HG02642 (cell line): Measurements from ENCODE around the gene EZH2.
A peak's percentile ranks its signal among the peaks of the same experiment; 100 is the strongest.

Experiments used
- ATAC-seq: cut with Tn5 transposase; IDR thresholded peaks from one replicate; pipeline ENCODE4 v1.9.1; 2021; ENCODE audit warnings: mild to moderate bottlenecking; ENCODE audit not compliant: unreplicated experiment, poor library complexity

Gene EZH2

DNA sequence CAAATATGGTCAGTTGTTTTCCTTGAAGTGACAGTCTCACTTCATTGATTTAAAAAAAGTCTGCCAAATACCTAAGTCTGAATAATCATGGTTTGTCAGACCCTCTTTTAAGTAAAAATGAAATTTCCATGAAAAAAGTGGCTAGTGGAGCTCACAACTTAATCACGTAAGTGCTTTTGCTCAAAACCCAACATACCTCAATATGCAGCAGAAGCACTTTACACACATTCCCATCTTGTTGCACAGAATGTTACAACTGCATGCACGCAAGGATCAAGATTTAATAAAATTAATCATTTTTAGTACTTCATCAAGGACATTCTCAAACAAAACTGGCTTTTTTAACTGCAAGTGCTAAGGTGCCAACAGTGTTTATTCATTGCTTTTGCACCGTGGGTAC is 21.6 kb downstream of the EZH2 start:
- ATAC-seq, result no peak

DNA sequence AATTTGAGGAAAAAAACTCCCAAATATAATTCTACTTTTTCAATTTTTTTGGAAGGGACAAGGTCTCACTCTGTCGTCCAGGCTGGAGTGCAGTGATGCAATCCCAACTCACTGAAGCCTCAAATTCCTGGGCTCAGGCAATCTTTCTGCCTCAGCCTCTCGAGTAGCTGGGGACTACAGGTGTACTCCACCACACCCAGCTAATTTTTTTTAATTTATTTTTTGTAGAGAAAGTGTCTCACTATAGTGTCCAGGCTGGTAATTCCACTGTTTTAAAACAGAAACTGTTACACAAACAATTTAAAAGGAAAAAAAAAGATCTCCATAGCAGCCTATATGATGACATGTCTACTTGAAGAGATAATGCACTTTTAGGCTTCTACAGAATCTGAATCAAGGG is 25.6 kb downstream of the EZH2 start:
- ATAC-seq, result no peak

DNA sequence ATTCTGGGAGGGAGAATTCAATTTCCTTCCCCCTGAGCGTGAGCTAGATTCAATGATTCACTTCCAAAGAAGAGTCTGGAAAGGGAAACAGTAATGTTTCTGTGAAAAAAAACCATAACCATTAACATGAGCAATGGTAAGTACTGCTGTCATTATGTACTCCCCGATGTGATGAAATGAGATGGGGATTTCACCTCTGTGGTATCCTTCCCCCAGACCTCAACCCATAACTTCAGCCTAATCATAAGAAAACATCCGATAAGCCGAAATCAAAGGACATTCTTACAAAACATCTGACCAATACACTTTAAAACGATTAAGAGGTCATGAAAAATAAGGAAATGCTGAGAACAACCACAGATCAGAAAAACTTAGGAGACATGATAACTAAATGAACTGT is 27.2 kb downstream of the EZH2 start:
- peak; percentile 55 for ATAC-seq

DNA sequence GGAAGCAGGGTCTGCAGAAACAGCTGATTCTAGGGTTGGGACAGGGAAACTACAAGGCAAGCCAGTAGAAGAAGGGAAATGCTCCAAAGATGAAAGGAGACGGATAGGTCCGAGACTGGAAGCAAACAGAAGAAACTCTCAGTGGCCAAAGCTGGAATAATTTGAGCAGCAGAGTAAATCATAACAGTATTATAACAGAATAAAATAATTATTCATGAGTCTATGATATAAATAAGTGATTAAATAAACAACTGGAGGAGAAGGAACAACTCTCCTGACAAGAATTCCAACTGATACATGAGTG is 27.6 kb downstream of the EZH2 start:
- ATAC-seq, result peak; percentile 10

DNA sequence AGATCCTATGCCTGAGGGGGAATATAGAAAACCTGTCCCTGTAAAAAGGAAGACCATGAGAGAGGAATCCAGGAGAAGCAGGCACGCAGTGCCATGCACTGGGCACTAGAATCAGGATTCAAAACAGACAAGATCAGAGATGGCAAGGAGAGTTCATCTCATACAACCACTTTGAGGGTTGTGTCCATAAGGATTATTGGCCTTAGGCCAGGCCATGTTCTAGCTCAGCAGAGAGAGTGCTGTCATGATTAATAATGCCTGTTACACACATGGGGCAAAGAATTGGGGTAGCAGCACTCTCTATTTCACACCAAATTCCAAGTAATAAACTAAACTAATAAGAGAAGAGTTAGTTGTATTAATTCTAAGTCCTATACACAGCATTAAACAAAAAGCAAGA is 29.1 kb downstream of the EZH2 start:
- no peak for ATAC-seq

GRCh38 chr7:148852272-148852671 is 31.8 kb downstream of the EZH2 start:
- ATAC-seq, result no peak

GRCh38 chr7:148850564-148850963 is 33.5 kb downstream of the EZH2 start:
- no peak for ATAC-seq

GRCh38 chr7:148849393-148850098 is 34.5 kb downstream of the EZH2 start:
- no peak for ATAC-seq

- ATAC-seq, result no peak
Observed at GRCh38 chr7:148847815-148848734, 36.0 kb downstream of the EZH2 start.

DNA sequence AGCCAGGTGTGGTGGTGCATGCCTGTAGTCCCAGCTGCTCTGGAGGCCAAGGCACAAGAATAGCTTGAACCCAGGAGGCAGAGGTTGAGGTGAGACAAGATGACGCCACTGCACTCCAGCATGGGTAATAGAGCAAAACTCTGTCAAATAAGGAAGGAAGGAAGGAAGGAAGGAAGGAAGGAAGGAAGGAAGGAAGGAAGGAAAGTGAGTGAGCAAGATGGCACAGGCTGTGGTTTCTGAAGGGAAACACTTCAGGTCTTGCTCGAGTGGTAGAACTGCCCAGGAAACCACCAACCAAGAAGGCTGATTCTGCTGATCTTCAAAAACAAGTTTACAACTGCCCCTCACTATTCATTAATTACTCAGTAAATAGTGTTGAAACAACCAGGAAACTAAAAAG is 45.2 kb downstream of the EZH2 start:
- peak; percentile 55 for ATAC-seq

DNA sequence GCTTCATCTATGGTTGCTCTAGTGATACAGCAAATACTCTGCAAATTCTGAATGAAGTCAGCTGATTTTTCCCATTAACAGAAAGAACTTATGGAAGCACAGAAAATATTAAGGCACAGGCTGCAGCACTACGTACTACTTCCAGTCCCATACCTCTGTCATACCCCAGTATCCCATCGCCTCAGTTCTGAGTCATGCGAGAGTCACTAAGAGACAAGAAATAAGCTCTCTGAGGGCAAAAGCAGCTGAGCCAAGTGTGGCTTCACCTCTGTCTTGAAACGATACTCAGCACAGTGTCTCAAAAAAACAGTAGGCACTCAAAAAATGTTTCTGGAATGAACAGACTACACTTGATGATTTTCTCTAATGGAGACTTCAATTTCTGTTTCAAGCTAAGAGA is 48.2 kb downstream of the EZH2 start:
- ATAC-seq, result no peak

DNA sequence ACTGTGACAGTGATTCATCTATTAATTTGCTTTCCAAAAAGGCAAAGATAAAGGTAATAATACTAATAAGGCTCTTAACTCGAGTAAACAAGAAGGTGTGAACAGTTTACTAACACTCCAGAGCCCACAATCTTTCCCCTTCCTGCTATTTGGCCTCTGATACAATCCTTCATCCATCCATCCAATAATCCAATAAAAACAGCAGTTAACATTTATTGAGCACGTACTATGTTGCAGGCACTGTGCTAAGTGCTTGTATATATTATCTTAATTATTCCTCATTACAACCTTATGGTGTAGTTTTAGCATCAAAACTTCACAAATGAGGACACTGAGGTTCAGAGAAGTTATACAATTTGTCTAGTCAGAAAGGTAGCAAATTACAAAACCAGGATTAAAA is 49.5 kb downstream of the EZH2 start:
- no peak for ATAC-seq

DNA sequence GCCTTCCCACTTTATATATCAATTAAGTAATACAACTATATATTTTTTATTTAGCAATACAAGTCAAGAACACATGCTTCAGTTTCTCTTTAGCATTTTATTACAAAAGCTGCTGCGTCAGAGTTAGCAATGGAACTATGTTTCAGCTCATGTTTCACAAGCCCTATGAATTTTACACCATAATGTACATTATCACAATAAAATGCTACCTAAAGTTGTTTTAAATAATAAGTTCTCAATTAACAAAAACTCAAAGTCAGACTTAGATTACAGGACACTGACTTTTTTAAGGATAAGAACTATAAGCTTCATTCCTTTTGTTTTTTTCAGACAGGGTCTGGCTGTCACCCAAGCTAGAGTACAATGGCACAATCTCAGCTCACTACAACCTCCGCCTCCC is 52.3 kb downstream of the EZH2 start:
- ATAC-seq, result no peak

GRCh38 chr7:148830897-148831692 is 53.0 kb downstream of the EZH2 start:
- ATAC-seq, result no peak

GRCh38 chr7:148828965-148829364 is 55.1 kb downstream of the EZH2 start:
- no peak for ATAC-seq

DNA sequence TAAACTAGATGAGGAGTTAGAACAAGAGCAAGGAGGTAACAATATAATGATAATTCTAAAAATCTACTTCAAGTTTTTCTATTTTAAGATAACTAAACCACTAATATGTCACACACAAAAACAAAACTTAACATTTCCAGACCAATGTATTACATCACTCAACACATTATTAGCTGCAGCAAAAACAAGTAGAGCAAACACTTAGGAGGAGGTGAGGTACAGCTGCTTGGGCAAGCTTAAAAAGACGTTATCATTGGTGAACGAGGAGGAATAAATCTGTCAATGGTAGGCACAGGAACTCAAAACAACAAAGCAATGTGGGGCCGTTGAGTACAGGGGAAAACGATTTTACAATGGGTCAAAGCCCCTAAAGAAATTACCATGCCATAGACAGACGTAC is 58.8 kb downstream of the EZH2 start:
- no peak for ATAC-seq

DNA sequence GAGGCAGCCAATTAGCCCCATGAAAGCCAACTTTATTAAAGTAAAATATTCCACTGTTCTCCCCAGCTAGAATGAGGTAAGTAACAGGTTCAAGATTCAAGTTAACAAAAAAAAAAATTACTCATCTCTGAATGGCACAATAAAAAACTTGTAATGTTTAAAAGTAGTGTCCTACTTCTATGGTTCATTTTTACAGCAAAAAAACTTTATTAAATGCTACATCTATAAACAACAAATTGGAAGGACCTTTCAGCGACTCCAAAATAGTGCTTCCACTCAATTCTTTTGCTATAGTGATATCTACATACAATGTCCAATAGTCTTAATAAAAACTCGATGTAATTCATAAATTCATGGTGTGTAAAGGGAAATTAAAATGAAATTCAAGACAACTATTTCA is 59.2 kb downstream of the EZH2 start:
- no peak for ATAC-seq

- ATAC-seq, result no peak
Observed at GRCh38 chr7:148821422-148821821, 62.7 kb downstream of the EZH2 start.

DNA sequence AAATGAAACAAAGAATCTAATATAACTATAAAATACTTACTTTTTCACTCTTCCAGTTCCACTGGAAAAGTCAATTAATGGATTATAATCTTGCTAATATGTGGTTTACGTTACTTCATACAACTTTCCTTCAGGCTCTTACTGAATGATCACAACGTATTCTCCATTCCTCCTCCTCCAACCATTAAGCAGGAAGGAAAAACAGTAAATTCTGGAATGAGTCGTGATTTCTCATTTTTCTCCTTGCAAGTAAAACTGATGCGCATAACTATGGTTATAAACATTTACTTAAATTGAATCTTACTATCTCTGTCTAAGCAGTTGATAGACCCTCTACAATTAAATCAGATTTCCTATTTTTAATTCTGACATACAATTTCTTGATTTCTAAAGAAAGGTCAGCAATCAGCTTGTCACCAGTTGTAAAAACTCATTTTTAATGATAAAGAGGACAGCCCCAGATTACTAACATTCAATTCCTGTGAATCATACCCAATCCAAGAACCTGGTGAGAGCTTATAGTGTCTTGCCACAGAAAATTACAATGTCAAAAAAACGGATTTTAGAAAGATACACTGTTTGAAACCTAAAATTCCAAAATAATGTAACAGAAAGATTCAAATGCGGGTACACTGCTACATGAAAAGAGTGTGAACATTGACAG is 64.3 kb downstream of the EZH2 start:
- ATAC-seq, result no peak

GRCh38 chr7:148815612-148816011 is 68.5 kb downstream of the EZH2 start:
- no peak for ATAC-seq
